HG02623 (cell line): Measurements from ENCODE around the gene UBXN11.

Experiments
- ATAC-seq: cut with Tn5 transposase; IDR thresholded peaks from one replicate; pipeline ENCODE4 v1.9.1; 2021; ENCODE audit warnings: moderate library complexity; ENCODE audit not compliant: unreplicated experiment

Gene UBXN11, protein sequence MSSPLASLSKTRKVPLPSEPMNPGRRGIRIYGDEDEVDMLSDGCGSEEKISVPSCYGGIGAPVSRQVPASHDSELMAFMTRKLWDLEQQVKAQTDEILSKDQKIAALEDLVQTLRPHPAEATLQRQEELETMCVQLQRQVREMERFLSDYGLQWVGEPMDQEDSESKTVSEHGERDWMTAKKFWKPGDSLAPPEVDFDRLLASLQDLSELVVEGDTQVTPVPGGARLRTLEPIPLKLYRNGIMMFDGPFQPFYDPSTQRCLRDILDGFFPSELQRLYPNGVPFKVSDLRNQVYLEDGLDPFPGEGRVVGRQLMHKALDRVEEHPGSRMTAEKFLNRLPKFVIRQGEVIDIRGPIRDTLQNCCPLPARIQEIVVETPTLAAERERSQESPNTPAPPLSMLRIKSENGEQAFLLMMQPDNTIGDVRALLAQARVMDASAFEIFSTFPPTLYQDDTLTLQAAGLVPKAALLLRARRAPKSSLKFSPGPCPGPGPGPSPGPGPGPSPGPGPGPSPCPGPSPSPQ

DNA sequence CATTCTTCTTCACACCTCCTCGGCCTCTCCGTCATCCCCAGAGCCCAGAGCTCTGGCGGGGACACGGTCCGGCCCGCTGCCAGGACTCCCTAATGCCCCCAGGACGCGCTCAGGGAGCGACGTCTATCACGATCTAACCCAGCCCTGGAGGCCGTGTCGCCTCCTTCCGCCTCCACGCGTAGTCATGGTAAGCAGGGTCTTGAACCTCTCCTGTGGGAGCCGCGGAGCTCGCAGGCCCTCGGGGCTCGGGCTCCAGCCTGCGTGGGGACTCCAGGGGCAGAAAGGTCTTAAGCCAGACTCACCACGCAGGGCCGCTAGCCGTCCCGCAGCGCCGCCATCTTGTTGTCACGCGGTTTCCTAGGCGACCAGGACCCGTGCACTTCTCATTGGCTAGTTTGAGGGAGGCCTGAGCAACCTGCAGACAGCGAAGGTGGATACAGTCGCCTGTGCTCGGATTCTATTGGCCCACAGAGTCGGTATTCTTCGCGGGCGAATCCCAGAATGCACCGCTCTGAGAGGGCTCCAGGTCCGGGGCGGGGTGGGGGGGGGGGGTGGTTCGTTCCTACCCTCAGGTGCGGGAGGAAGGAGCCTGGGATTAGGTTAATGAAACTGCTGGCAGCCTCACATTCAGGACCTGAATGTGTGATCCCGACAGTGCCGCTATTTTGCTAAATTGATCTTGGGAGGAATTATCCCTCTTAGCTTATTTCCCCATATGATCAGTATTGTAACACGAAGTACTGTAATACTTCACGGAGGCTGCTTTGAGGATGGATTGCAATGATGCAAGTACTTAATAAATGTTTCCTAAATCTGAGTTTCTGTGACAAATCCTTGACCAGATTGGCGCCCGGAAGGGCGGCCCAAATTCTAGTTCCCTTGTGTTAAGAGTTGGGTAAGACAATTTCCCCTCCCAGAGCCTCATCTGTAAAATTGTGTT, at the start of gene UBXN11:
Gene UBXN11, minus strand, starts transcription at position 347 of the 940 bp plus-strand sequence. CDS start 3,753 bp downstream, outside the sequence.
- ATAC-seq = peak; percentile 97

- ATAC-seq = no peak
Observed at GRCh38 chr1:26356106-26356505, 49.7 kb upstream of the UBXN11 start.

DNA sequence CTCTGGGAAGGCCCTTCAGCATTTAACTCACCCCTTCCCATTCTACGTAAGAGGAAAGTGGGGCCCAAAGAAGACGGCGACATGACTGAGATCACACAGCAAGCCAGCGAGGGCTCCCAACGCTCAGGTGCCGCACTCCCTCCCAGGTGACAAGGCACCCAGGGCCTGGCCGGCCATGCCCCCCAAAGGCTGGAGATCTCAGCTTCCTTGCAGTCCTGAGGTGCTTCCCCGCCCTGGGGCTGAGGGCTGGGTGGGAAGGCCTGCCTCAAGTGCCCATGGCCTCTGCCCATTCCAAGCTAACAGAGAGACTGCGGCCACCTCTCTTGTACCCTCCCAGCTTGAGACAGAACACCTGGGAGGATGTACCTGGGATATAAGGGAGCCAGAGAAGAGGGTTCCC, 48.5 kb upstream of the UBXN11 start:
- ATAC-seq = no peak

DNA sequence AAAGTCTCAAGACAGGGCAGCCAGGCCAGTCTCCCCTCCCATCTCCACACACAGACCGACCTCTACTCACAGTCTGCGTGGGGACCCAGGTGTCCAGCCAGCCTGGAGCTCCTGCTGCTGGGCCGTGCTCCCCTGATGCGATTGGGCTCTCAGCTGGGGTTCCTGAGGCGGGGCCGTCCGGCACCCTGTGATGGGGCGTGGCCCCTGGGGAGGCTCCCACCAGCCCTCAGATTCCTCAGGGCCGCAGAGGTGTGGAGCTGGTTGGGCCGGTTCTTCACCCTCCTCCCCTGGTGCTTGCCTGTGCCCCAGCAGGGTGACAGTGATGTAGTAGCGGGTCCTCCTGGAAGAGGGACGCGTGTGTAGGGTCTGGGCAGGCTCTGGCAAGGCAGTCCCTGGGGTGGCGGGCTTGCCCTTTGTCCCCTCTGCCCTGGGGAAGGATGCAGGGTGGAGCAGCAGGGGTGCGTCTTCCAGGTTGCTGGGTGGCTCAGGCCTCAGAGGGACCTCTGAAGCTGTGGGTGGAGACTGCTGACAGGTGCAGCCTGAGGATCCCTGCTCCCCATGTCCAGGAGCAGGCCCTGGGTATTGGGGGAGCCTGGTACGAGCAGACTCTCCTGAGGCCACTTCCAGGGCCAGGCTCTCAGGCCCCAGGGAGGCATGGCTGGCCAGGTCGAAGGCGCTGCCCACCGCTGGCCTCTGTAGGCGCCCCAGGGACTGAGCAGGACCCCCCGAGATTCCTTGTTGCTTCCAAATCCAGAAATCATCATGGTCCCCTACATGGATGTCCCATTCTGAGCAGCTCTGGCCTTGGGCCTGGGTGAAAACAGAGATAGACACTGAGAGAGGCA, 47.8 kb upstream of the UBXN11 start, which contains the start of gene CRYBG2:
Gene CRYBG2, minus strand, starts transcription at position 155 of the 845 bp plus-strand sequence. CDS start 7,473 bp downstream, outside the sequence.
- no peak for ATAC-seq

DNA sequence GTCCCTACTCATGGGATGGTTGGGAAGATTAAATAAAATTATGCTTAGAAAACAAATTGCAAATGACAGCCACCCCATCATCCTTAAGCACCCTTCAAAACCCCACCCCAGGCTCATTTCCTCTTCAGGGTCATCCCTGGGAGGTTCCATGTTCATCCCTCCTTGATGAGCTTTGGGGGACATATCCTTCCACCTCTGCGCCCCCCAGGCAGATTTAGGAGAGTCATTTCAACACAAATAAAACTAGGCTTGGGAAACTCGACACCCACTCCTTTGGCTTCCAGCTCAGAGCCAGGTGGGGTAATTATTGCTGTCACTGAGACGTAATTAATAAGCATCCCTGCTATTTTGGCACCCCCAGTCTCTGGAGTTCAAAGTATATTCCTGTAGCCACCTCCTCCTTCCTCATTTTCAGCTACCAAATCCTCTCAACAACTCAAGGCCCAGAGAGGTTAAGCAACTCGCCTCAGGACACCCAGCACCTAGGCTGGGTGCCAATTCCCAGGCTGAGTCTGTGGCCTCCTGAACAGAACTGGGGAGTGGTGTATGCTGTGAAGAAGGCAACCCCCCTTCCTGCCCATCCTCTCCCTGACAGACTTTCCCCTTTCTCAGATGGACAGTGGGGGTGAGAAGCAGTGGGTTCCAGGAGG, 46.9 kb upstream of the UBXN11 start:
- ATAC-seq = no peak

- ATAC-seq = no peak
Observed at GRCh38 chr1:26352338-26352679, 45.9 kb upstream of the UBXN11 start.

DNA sequence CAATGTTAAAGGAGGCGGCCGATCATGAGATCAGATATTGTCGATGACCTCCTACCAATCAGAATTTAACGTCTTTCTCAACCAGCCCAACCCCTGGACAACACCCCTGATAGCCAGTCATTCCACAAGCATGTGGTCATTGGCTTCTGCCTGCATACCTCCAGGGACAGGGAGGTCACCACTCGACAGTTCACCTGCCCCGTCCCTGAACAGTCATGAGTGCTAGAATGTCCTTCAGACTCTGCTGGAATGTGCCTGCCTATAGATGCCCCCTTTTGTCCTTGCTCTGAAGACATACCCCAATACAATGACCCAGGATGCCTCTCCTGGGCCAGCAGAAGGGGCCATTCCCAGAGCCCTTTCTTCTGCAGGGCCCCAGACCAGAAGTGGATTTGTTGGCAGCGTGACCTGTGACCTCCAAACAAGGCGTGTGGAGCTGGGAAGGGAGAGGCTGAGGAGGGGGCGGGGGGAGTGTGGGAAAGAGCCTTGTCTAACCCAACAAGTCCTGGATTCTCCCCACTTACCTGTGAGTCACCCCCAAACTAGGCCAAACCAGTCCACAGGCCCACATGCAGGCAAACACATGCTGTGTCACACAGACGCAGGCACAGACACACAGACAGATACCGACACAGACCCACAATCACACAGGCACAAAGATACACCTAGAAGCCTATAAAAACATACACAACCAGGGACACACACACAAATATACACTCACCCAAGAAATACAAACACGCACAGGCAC, 45.3 kb upstream of the UBXN11 start:
- ATAC-seq = no peak

GRCh38 chr1:26350701-26351589, 44.5 kb upstream of the UBXN11 start:
- no peak for ATAC-seq

GRCh38 chr1:26350343-26350700, 43.9 kb upstream of the UBXN11 start:
- no peak for ATAC-seq

GRCh38 chr1:26349877-26350244, 43.4 kb upstream of the UBXN11 start:
- no peak for ATAC-seq

DNA sequence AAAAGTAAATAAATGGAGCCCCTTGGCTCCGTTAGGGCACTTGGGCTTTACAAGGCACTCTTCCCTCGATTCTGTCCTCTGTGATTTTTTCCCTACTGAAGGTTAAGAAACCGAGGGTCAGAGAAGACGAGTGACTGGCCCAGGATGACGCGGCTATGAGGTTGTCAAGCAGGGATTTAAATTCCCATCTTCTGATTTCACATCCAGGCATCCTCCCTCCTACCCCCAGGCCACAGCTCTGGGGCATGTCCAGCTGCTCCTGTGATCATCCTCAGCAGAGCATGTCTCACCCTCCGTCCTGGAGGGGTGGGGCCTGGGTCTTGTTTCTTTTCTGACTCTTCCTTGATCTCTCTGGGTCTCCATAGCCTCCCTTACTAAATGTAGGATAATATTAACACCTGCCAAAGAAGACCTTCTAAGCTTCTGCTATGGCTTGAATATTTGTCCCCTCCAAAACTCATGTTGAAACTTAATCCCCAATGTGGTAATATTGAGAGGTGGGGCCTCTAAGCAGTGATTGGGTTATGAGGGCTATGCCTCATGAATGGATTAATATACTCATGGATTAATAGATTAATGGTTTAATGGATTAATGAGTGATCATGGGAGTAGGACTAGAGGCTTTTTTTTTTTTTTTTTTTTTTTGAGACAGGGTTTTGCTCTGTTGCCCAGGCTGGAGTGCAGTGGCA, 42.9 kb upstream of the UBXN11 start:
- ATAC-seq = no peak

DNA sequence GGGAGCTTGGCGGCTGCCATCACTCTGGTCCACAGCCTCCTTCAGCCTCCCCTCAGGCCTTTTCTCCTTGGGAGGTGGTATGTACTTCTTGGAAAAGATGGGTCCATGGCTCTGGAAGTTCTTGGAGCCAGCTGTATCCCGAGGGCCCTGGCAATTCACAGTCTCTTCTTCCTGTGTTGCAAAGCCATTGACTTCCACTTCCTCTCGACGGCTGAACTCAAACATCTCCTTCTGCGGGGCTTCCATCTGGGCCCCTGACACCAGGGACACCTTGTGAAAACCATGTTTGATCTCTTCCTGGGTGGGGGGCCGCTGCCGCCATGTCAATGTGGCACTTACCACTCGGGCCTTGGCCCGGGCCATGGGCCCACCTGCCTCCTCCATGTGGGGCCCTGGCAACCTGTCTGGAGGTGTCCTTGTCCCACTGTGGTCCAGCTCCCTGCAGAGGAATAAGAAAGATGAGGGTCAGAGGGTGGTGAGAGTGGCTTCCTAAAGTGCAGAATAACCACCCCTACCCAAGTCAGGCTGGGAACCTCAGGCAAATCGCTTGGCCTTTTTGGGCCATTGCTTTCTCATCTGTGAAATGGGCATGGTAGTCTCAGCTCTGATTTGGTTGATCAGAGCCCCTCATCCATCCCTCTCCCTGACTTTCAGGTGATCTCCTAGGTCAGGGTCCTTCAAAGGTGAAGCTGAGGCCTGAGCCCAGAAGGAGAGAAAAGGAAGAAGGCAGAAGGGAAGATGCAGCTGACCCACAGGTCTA, 40.0 kb upstream of the UBXN11 start:
- no peak for ATAC-seq

- no peak for ATAC-seq
Observed at GRCh38 chr1:26345718-26346117, 39.3 kb upstream of the UBXN11 start.

DNA sequence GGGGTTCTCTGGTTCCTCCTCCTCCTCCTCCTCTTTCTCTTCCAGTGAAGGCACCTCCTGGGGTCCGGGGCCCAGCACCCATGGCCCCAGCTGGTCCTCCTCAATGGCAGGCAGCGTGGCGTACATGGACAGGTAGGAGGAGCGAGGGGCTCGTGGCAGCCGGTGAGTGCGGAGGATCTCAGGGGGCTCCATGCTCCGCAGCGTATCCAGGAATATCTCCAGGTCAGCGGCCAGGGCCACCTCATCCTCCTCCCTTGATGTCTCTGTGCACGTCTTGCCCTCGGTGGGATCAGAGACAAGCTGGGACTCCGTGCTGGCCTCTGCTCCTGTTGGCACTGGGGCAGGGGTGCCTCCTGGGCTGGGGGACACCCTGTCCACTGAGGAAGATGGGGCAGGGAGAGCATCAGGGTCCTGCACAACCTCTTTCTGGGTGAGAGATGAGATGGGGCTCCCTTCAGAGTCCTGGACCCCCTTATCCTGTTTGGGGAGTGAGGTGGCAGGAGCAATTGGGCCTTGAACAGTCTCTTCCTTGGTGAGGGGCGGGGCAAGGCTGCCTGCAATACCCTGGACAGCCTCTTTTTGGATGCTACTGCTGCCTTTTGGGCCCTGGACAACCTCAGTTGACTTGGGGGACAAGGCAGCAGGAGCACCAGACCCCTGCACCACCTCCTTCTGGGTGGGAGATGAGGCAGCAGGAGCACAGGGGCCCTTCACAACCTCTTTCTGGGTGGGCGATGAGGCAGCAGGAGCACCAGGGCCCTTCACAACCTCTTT, 37.9 kb upstream of the UBXN11 start:
- no peak for ATAC-seq

DNA sequence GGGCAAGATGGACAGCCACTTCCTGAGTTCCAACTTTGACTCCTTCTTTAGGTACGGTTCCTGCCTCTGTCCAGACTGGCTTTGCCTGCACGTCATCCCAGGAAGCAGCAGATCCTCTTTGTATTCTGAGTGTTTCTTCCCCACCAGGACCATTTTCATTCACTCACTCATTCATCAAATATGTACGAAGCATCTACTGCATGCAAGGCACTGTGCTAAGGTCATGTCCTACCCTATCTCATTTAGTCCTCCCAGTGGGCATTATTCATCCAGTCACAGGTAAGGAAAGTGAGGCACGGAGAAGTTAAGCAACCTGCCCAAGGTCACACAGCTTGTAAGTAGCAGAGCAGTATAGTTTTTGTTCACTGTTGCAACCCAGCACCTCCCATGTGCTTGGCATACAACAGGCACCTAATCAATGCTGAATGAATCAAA, 33.6 kb upstream of the UBXN11 start:
- no peak for ATAC-seq

DNA sequence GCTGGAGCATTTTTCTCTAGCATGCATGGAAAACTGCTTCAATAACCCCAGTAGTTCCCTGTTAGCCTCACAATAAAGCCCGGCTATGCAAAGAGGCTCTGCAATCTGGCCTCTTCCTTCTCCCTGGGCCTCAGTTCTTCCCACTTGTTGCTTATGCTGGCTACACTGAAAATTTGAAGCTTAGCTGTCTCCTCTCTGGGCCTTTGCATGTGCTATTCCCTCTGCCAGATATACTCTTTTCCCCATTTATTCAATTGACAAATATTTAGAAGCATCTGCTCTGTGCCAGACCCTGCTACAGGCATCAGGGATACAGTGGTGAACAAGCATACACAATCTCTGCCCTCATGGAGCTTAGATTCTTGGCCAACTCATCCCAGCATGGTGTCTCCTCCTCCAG, 32.2 kb upstream of the UBXN11 start:
- no peak for ATAC-seq
